Fibroblast of lung (primary cell): ENCODE measurements around the gene RNF41. TPM values are rescaled to one million over a fixed set of nuclear protein-coding genes. Genes with fewer than 3 reads are reported as not detected.

Experiments used
- DNase-seq, 2 donors: peaks; one replicate each; pipeline versions ENCODE4 v3.0.0 to v3.0.0-alpha.2; 2010; ENCODE audit warnings: low read depth in 2 of 2
- H2AFZ ChIP-seq: 2 replicates; pipeline ENCODE4 v1.5.1; 2012; ENCODE audit warnings: low read length, control low read depth, inconsistent platforms
- H3K27ac ChIP-seq: 2 replicates; pipeline ENCODE4 v1.5.1; 2011; ENCODE audit warnings: low read length, control low read depth; ENCODE audit not compliant: insufficient read depth
- H3K27me3 ChIP-seq: 2 replicates; pipeline ENCODE4 v1.5.1; 2011; ENCODE audit warnings: mild to moderate bottlenecking, low read length; ENCODE audit not compliant: control insufficient read depth, insufficient read depth
- H3K36me3 ChIP-seq: 2 replicates; pipeline ENCODE4 v1.5.1; 2011; ENCODE audit warnings: low read length; ENCODE audit not compliant: control insufficient read depth, insufficient read depth
- H3K4me1 ChIP-seq: 2 replicates; pipeline ENCODE4 v1.5.1; 2011; ENCODE audit warnings: low read length; ENCODE audit not compliant: control insufficient read depth, insufficient read depth; ENCODE audit errors: extremely low read depth
- H3K4me2 ChIP-seq: 2 replicates; pipeline ENCODE4 v1.5.1; 2011; ENCODE audit warnings: low read length, control low read depth; ENCODE audit not compliant: insufficient read depth; ENCODE audit errors: extremely low read depth
- H3K4me3 ChIP-seq, 4 experiments: fragments of 200-600 bp in 1 of 4; sonication (generic) in 1 of 4; replicated peaks in 1 of 4; 2 replicates each; pipeline ENCODE4 v1.5.1; 2011 to 2016; ENCODE audit warnings: low read length in 4 of 4, low read depth in 3 of 4, mild to moderate bottlenecking in 3 of 4, control low read depth in 2 of 4, inconsistent platforms in 1 of 4, mixed read lengths in 1 of 4; ENCODE audit not compliant: insufficient read depth in 1 of 4; ENCODE audit errors: control extremely low read depth in 1 of 4
- H3K79me2 ChIP-seq: 2 replicates; pipeline ENCODE4 v1.5.1; 2012; ENCODE audit warnings: mild to moderate bottlenecking, low read length, inconsistent platforms; ENCODE audit not compliant: control insufficient read depth, insufficient read depth
- H3K9ac ChIP-seq: 2 replicates; pipeline ENCODE4 v1.5.1; 2011; ENCODE audit warnings: mild to moderate bottlenecking, low read length, control low read depth; ENCODE audit not compliant: insufficient read depth
- H3K9me3 ChIP-seq: 2 replicates; pipeline ENCODE4 v1.5.1; 2012; ENCODE audit warnings: low read depth, low read length; ENCODE audit not compliant: control insufficient read depth, insufficient read depth
- H4K20me1 ChIP-seq: 2 replicates; pipeline ENCODE4 v1.5.1; 2011; ENCODE audit warnings: low read length; ENCODE audit not compliant: control insufficient read depth, insufficient read depth; ENCODE audit errors: extremely low read depth
- CTCF ChIP-seq, 2 donors: IDR thresholded peaks in 1 of 2; conservative IDR thresholded peaks in 1 of 2; 1 replicate in 1 of 2; 2 replicates in 1 of 2; pipeline ENCODE4 v1.5.1; 2011 to 2012; ENCODE audit warnings: low read length in 2 of 2, control low read depth in 1 of 2, inconsistent platforms in 1 of 2, low read depth in 1 of 2, mild to moderate bottlenecking in 1 of 2
- EZH2 ChIP-seq: IDR thresholded peaks from 2 replicates; pipeline ENCODE4 v1.5.1; 2012; ENCODE audit warnings: low read length, control low read depth, mild to moderate bottlenecking; ENCODE audit errors: missing control alignments
- polyA plus RNA-seq, 2 donors: library from polyadenylated mRNA; depleted of rRNA in 1 of 2; stranded (reverse) in 1 of 2; unstranded in 1 of 2; fragments of >200 nt; gene quantifications; 2 replicates each; pipeline ENCODE4 v1.2.1, GENCODE V29; 2011 to 2012; ENCODE audit warnings: missing spikeins in 1 of 2
- total RNA-seq: library from RNA; depleted of rRNA; stranded (reverse); fragments of >200 nt; gene quantifications from 2 replicates; pipeline ENCODE4 v1.2.1, GENCODE V29; 2014

RNF41 gene
- total and polyA plus RNA-seq, 2 donors (not counting 1 experiment from before 2014, with no cell fraction given), result 99.7 to 199 TPM

GRCh38 chr12:56261503-56262232 lies 39.9 kb upstream of the RNF41 start:
- Histone ChIP-seq H3K27ac (peak overlapping the region; percentile 60), H3K9ac (no peak overlapping the region), H3K4me2 (no peak overlapping the region), H3K36me3 (no peaks in the 10 kb centered on the region), H4K20me1 (no peaks in the 10 kb centered on the region), H3K9me3 (no peaks in the 10 kb centered on the region), H3K4me1 (peaks cover 11% of the 10 kb centered on the region), H2AFZ (no peak overlapping the region), H3K4me3 (no peak overlapping the region), H3K79me2 (peaks cover 14% of the 10 kb centered on the region), H3K27me3 (no peaks in the 10 kb centered on the region)
- DNase-seq, result peak; percentile 53 to 80
- TF ChIP-seq CTCF (conservative IDR thresholded peaks at IDR 0.05 in 1 of 2, IDR thresholded peaks at IDR 0.05 in 1 of 2; ENCODE audit: low read depth in 1 of 2, low read length in 2 of 2), result no peak
- TF ChIP-seq EZH2, result no peak

GRCh38 chr12:56260921-56261320 lies 39.2 kb upstream of the RNF41 start:
- no peak overlapping the region for H3K4me3 ChIP-seq
- H3K4me1 ChIP-seq, result peaks cover 15% of the 10 kb centered on the region
- H3K27me3 ChIP-seq, result no peaks in the 10 kb centered on the region
- TF ChIP-seq CTCF (conservative IDR thresholded peaks at IDR 0.05 in 1 of 2, IDR thresholded peaks at IDR 0.05 in 1 of 2; ENCODE audit: low read depth in 1 of 2, low read length in 2 of 2), result no peak
- no peak for TF ChIP-seq EZH2
- no peak overlapping the region for H3K9ac ChIP-seq
- no peaks in the 10 kb centered on the region for H3K9me3 ChIP-seq
- no peak overlapping the region for H3K4me2 ChIP-seq
- no peak overlapping the region for H2AFZ ChIP-seq
- DNase-seq, result no peak
- no peaks in the 10 kb centered on the region for H3K36me3 ChIP-seq
- H3K27ac ChIP-seq, result no peak overlapping the region
- H4K20me1 ChIP-seq, result no peaks in the 10 kb centered on the region
- peaks cover 21% of the 10 kb centered on the region for H3K79me2 ChIP-seq

- Histone ChIP-seq H3K9ac (no peak overlapping the region), H2AFZ (no peak overlapping the region), H3K9me3 (no peaks in the 10 kb centered on the region), H3K79me2 (peaks cover 25% of the 10 kb centered on the region), H4K20me1 (no peaks in the 10 kb centered on the region), H3K4me3 (no peak overlapping the region), H3K4me1 (peaks cover 15% of the 10 kb centered on the region), H3K4me2 (no peak overlapping the region), H3K27ac (no peak overlapping the region), H3K36me3 (peaks cover 4% of the 10 kb centered on the region), H3K27me3 (no peaks in the 10 kb centered on the region)
- no peak for DNase-seq
- TF ChIP-seq CTCF (conservative IDR thresholded peaks at IDR 0.05 in 1 of 2, IDR thresholded peaks at IDR 0.05 in 1 of 2; ENCODE audit: low read depth in 1 of 2, low read length in 2 of 2) (no peak), EZH2 (no peak)
Measured at GRCh38 chr12:56260380-56260779, 38.7 kb upstream of the RNF41 start.
